NCI-H345 (cell line): ENCODE data around the gene KCND1.

Experiments
- DNase-seq: peaks from one replicate; lab custom pipeline; 2025; lab: John Stamatoyannopoulos, UW

KCND1 gene

DNA sequence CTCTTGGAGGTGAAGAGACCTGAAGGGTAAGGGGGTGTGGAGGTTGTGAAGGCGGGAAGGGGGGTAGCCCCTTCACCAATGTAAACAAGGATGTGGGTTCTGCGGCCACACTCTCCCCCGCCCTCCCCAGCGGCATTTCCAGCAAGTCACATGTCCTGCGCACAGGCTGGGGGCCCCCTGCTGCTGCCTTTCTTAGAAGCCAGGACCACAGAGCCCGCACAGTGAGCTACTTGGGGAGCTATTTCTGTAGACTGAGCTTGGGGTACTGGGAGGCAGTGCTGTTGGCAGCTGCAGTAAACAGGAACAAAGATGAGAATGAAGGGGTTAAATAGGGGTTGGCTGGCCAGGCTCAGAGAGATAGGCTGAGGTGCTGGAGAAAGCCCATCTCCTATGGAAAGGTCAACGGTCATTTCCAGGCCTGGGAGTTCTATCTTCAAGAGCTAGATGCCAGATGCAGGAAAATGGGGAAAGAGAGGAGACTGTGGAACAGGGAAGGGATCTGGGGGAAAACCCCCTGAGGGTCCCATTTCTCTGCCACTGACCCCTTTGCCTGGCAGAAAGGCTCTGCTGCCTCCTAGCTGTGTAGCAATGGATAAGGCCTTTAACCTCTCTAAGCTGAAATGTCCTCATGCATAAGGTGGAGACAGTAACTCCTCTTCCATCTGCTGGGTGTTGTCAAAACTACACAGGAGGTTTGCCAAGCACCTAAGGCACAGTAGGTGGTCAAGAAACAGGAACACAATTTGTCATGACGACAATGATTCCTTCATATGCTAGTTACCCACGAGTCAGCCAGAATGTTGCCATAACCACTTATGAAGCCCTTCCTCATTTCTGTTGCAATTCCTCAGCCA is 34.4 kb downstream of the KCND1 start:
- DNase-seq = no peak

DNA sequence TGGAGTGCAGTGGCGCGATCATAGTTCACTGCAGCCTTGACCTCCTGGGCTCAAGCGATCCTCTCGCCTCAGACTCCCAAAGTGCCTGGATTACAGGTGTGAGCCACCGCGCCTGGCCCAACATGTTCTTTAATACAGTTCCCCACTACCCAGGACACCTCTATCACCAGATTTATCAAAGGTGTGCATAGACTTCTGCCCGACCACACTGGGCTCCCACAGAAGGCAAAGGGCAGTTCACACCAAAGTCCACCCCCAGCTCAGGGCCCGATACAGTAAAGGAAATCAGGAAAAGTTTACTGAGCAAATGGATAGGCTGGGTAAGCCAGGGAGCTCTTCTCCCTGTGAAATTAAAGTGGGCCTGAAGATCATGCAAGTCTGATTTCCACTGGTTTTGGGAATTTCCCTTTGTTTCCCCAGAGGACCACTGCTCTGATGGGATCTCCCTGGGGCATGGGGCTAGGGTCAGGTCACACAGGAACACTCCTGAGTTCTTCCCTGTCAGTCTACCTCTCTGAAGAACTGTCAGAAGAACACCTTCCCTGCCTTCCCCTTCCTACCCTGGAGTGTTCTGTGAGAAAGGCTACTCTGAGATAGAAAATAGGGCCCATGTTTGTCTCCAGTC is 35.1 kb downstream of the KCND1 start:
- no peak for DNase-seq

DNA sequence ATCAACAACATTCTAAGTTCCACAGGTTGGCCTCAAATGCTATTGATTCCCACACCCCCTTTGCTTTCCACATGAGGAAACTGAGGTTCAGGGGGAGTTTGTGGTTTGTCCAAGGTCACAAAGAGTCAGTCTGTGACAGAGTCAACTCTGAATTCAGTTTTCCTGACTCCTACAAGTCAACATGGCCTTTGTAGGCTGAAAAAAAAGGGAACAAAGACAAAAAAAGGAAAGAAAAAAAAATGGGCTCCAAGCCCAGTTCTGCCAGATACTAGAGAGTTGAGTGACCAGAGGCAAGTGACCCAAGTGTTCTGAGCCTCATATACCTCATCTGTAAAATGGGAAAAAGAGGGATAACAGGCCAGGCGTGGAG is 36.4 kb downstream of the KCND1 start:
- DNase-seq = no peak

DNA sequence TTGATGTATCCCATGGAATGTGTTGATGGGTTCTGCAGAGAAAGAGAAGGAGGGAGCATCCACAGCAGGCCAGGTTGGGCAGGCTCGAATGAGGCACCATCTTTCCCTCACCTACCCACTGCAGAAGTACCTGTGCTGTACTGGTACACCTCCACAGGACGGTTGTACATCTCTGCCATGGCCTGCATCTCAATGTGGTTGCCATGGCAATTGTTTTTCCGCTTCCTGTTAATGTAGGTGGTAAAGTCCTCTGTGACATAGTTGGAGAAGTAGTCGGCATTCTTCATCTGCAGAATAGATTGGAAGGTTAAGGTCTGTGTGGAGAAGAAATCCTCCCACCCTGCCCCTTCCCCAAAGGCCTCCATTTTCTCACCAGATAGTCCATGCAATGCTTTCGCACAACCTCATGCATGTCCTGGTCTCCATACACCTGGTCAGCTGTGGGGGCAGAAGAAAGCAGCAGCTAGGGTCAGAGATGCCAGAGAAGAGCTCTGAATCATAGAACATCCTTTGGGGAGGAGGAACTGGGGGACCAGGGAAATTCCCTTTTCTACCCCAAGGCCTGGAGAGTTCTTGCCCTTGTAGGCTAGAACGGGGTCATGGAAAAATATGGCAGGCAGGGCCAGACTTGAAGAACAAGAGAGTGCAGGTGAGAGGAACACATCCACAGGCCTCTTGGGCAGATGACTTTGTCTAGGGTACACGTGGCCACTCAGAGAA is 36.9 kb downstream of the KCND1 start:
- no peak for DNase-seq

DNA sequence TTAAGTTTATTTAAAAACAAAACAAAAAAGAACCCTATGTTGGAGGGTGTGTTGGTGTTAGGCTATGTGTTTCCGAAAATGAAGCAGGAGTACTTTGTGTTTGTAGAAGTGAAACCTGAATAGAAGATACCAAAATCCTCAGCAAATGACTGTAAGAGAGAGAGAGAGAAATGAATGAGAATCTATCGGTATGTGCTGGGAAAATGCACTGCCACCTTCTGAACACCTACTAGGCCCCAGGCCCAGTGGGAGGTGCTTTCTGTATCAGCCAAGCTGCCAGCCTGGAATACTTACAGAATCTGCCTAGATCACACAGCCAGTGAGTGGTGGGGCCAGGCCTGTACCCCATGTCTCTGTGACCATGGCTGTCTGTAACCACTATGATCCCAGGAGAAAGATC is 37.9 kb downstream of the KCND1 start:
- no peak for DNase-seq

DNA sequence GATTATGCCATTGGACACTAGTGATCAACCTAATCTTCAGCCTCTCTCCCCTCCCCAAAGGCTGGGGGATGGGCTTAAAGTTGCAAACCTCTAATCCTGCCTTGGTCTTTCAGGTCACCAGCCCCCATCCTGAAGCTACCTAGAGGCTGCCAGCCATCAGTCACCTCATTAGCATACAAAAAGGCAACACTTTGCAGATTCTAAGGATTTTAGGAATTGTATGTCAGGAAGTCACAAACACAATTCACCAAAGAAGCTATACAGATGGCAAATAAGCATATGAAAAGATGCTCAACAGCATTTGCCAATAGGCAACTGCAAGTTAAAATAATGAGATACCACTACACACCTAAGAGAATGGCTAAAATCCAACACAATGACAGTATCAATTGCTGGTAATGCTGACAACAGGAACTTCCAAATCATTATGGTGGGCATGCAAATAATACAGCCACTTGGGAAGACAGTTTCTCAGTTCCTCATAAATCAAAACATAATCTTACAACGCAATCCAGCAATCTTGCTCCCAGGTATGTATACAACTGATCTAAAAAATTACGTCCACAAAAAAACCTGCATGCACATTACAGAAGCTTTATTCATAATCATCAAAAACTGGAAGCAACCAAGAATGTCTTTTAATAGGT is 43.8 kb downstream of the KCND1 start:
- no peak for DNase-seq

DNA sequence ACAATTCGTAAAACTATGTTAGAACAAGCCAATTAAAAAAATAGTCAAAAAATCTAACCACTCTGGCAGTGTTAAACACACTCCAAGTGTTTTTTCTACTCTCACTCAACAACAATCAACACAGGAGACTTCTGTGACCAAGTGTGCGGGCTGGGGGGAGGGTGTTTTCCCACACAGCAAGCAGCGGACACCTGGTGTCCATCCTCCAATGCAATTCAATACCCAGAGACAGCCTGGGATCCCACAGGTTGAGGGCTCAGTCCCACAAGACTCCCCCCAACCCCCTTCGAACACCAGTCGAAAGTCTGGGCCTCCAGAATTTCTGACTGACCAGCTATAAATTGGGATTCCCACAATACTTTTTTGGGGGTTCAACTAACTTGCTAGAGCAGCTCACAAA is 44.5 kb downstream of the KCND1 start:
- DNase-seq = no peak

DNA sequence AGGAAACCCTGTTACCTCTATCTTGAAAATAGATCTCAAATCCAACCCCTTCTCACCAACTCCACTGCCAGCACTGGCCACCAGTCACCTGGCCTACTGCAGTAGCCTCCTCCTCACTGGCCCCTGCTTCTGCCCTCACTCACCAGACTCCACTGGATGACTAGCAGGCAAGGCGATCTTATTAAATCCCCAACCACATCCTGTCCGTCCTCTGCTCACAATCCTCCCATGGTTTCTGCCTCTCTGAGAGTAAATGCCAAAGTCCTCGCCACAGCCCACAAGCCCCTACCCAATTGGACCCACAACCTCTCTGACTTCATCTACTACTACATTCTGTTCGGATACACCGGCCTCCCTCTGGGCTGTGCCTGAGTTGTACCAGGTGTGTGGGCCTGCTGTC is 47.4 kb downstream of the KCND1 start:
- no peak for DNase-seq

DNA sequence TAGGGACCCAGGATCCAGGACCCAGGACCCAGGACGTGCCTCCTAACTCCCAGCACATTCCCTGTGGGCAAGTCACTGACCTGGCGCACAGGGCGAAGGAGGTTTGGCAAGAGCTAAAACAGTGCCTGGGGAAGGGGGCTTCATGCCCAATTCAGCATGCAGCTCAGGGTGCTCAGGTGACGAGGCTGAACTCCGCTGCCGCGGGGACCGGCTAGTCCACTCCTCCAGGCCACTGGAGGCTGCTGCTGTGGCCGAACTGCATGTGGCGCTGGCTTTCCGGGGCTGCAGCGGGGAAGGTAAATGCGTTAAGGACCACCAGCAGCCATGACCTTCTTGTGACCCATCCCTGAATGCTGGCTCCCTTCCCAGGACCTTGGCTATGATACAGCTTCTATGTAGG is 47.9 kb downstream of the KCND1 start:
- DNase-seq = no peak

DNA sequence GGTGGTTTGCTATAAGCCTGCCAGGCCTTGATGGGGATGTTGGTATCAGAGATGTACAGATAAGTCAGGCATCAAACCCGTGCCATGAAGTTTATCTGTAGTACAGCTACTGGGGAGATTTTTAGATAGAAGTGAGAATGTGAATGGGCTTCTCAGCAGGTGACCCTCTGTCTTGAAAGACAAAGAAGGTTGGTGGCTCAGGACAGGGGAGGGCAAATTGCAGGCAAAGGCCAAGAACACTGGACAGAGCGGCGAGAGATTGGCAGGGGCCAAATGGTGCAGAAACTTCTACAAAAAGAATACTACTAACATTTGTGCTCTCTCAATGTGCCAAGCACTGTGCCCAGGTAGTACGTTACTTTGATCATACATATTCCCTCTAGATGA is 50.9 kb downstream of the KCND1 start:
- no peak for DNase-seq

DNA sequence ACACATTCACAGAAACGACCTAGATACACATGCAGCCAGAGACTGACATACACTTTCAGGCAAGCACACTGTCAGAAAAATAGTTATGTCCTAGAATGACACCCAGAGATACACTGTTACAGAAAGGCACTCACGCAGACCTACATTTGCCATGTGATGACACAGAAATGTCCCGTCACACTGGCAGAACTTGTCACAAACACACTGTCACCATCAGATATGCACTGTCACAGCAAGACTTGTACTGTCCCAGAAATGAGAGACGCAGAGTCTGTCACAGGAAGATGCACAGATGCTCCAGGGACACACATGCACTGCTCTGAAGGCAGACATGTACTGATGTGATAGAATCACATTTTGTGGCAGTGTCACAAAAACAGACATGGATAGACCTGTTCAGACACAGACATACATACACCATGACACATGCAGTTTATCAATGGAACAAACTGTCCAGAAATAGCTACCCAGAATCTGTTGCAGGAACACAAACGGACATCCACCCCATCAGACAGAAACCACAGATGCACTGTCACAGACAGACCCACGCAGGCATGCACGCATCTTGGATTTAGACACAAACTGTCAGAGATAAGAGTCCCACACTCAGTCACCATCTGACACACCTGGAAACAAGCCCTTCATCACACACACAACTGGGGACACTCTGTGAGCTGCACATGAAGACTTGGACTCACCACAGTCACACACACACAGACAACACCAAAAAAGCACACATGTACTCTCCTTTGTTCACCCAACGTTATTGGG is 51.5 kb downstream of the KCND1 start:
- DNase-seq = no peak

DNA sequence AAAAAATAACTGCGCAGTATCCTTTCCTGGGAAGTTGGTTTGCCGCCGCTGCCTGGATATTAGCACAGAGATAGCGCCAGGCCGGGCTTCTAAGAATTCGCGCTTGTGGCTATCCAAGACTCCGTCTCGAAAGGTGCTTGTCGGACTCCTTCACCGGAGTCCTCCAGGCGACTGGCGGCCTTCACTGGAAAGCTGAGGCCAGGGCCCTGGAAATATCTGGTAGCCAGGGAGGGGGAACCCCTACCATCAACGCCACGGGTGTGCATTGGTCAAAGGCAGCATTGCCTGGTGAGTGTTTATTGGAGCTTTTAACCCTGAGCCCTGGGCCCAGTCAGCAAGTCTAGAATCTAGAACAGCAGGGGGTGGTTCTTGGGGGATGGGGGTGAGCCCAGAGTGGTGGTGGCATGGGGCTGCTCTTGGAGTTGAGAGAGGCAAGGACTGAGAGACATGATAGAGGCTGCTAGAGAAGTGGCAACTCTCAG is 52.2 kb downstream of the KCND1 start:
- peak; percentile 47 for DNase-seq

DNA sequence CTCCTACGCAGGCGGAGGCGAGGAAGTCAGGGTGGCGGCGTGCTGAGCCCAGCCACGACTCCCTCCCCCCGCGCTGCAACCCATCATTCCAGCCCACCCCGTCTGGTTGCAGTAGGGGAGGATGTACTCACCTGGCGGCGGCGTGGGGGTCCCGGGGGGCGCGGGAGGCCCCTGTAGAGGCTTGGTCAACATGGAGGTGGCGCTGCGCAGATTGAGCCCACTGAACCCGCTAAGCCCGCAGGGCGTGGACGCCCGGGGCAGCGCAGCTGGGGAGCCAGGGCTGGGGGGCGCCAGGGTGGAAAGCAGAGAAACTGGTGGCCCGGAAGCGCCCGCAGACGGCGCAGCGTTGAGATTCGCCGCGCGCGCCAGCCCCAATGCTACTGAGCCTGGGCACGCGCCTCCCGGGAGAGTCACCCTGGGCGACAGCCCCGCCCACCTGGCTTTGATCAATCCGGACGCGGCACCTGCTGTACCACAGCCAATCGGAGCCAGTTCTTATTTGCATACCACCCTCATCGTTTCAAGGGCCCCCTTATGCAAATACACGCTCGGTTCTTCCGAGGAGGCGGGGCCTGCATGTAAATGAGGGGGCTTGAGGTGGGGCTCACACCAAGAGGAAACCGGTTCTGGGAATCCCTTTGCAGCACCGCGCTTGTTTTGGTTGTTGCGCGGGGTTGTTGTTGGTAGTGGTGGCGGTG is 52.9 kb downstream of the KCND1 start, which contains the start of gene PIM2:
PIM2 (minus strand) TSS at position 382 of the 698 bp plus-strand sequence; CDS start at position 192, 190 bp downstream.
- DNase-seq = peak; percentile 97

DNA sequence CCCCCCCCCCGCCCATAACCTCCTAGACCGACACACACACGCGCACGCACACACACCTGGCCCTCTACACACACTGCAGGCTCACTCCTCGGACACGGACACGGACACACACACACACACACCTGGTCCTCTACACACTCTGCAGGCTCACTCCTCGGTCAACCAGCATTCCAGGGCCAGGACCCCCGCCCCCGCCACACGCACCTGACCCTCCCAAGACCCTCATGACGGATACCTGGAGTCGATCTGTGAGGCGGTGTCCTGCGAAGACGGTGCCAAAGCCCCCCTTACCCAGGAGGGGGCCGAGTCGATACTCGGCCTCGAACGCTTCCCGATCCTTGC is 53.4 kb downstream of the KCND1 start:
- no peak for DNase-seq

DNA sequence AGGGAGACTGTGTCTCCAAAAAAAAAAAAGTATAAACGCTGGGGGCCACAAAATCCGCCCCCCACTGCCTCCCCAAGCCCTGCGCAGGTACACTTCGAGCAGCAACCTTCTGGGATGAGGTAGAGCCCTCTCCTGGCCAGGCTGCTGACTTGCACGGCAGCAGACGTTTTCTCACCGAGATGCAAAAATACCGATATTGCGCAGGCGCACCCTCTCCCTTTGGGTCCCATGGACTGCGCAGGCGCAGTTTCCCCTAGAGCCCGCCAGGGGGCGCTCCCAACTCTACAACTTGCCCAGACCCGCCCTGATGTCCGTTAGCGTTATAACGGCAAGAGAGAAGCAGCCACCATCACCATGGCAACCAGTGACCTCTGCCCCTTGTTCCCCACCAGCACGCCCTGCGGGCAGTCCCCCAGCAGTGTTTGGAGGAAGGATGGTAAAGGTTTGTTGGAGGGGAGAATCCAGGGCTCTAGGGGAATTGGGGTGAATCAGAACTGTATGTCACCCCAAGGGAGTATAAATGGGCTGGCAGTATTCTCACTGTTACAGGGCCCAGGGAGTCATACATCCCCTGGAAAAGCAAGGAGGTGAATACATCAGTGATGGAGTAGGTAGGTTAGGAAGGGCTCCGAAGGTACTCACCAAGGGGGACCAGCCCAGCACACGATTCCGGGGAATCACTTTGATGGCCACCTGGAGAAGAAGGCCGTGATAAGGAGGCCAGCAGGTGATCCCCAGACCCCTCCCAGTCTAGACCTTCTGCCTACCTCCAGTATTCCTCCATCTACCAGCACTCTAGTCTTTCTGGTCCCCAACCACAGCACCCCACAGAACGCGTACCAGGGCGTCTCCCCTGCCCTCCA is 54.3 kb downstream of the KCND1 start:
- peak; percentile 88 for DNase-seq

DNA sequence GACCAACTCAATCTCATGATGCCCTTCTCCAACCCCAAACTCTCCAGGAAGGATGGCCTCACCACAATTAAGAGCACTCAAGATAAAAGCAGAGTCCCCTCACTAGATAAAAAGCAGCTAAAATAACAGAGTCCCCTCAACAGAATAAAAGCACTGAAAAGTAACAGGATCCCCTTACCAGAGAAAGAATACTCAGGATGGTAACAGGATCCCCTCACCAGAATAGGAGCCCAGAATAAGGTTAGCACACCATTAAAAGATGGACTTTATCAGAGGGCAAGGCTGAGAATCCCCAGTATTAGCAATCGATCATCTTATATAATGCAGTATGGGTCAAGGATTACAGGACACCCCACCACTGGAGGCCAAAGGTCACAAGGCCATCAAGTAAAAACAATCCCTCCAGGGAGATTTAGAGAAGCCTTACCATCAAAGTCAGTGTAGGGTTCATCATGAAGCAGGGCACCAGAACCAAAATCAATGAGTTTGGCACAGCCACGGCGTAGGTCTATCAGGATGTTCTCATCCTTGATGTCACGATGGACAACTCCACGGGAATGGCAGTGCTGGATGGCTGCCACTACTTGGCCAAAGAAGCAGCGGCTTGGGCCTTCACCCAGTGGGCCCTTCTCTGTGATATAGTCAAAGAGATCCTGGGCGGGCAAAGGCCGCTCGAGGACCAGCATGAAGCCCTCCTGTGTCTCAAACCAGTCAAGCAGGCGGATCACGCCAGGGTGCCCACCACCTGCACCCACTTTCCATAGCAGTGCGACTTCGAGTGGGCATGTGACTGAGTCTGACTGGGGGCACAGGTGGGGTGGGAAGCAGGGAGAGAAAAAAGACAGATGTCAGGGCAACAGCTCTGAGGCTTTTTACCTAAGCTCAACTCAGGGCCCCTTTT is 56.8 kb downstream of the KCND1 start:
- no peak for DNase-seq

DNA sequence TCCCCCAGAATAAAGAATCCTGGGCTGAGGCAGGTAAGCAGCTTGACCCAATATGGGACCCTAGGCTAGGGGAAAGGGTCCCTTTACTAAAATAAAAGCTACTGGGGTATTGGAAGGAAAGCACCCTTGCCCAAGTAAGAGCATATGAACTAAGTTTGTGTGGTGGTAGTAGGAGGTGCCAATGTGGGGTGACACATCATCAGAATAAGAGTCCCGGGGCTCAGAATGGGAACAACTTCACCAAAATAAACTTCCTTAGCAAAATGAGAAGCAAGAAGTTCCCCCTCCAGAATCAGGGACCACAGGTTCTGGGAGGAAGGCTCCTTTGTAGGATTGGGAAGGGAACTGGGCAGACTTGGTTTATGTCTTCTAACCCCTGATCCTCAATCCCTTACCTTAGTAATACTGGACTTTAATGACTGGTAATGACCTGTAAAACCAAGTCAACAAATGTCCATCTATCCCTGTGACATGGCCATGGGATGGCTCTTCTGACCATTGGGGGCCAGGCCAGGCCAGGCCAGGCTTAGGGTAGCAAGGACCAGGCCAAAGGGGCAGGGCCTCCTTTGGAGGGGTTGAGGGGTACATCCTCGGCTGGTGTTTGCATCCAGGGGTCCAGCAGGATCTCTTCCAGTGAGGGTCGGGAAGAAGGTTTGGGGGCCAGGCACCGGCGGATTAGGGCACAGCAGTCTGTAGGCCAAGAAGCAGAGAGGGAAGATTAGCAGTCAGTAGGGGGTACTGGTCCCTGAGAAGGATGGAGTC is 57.9 kb downstream of the KCND1 start:
- no peak for DNase-seq
